GM19099 (cell line): ENCODE results near the gene MEIS2.

ENCODE experiments used
- POLR2A ChIP-seq: IDR thresholded peaks from 3 replicates; pipeline ENCODE4 v1.6.1; 2011; ENCODE audit warnings: low read depth; ENCODE audit not compliant: insufficient read length; ENCODE audit errors: extremely low read depth

Gene MEIS2

GRCh38 chr15:36880224-36880912, 220.0 kb downstream of the MEIS2 start:
- no peak for TF ChIP-seq POLR2A

GRCh38 chr15:36879568-36880222, 220.7 kb downstream of the MEIS2 start:
- no peak for TF ChIP-seq POLR2A

GRCh38 chr15:36878684-36879262, 221.6 kb downstream of the MEIS2 start:
- no peak for TF ChIP-seq POLR2A

GRCh38 chr15:36877796-36878683, 222.3 kb downstream of the MEIS2 start:
- peak; percentile 17 for TF ChIP-seq POLR2A

GRCh38 chr15:36877294-36877693, 223.1 kb downstream of the MEIS2 start:
- no peak for TF ChIP-seq POLR2A

- TF ChIP-seq POLR2A = no peak
Observed at GRCh38 chr15:36875740-36876334, 224.5 kb downstream of the MEIS2 start.

- TF ChIP-seq POLR2A = no peak
Observed at GRCh38 chr15:36874930-36875329, 225.4 kb downstream of the MEIS2 start.

GRCh38 chr15:36867436-36867835, 232.9 kb downstream of the MEIS2 start:
- TF ChIP-seq POLR2A = no peak

- TF ChIP-seq POLR2A = no peak
Observed at GRCh38 chr15:36866896-36867295, 233.5 kb downstream of the MEIS2 start.

- TF ChIP-seq POLR2A = no peak
Observed at GRCh38 chr15:36863570-36863969, 236.8 kb downstream of the MEIS2 start.

GRCh38 chr15:36860792-36861191, 239.6 kb downstream of the MEIS2 start:
- TF ChIP-seq POLR2A = no peak

- TF ChIP-seq POLR2A = no peak
Observed at GRCh38 chr15:36858423-36858822, 241.9 kb downstream of the MEIS2 start.

- no peak for TF ChIP-seq POLR2A
Observed at GRCh38 chr15:36856339-36856973, 243.9 kb downstream of the MEIS2 start.

- TF ChIP-seq POLR2A = no peak
Observed at GRCh38 chr15:36850864-36851263, 249.5 kb downstream of the MEIS2 start.
